ENCODE results near the gene CCDC40. TPM values are rescaled to one million over a fixed set of nuclear protein-coding genes. Genes with fewer than 3 reads are reported as not detected.
A peak's percentile ranks its signal among the peaks of the same experiment; 100 is the strongest.

Gene CCDC40
- total and polyA plus RNA-seq, 4 donors = 6.9 to 34.6 (median 22.2) TPM

- no peak overlapping the region for H3K4me3 ChIP-seq (ENCODE audit: low read depth, low read length)
- H3K27ac ChIP-seq (ENCODE audit: low read depth, low read length) = peak overlapping the region; percentile 22
- DNase-seq (ENCODE audit: low read depth in 4 of 6, low spot score in 6 of 6) = peak in 5 of 6 donors; percentile 60 to 94 (median 66)
These were observed 35.3 kb upstream of the CCDC40 start for GRCh38 chr17:80000981-80001775.

GRCh38 chr17:80002070-80002641 is 34.3 kb upstream of the CCDC40 start:
- peak in 1 of 6 donors; percentile 73 for DNase-seq (ENCODE audit: low read depth in 4 of 6, low spot score in 6 of 6)
- H3K4me3 ChIP-seq (ENCODE audit: low read depth, low read length) = no peak overlapping the region
- H3K27me3 ChIP-seq (ENCODE audit: control insufficient read depth, insufficient read depth, low read length) = no peaks in the 10 kb centered on the region
- peaks cover 42% of the 10 kb centered on the region for H3K36me3 ChIP-seq (ENCODE audit: control insufficient read depth, insufficient read depth, low read length)
- H3K9me3 ChIP-seq (ENCODE audit: control insufficient read depth, insufficient read depth, low read length) = no peaks in the 10 kb centered on the region
- 65% methylated on average over 23 of the region's 26 CpGs for WGBS (ENCODE audit: insufficient coverage)
- no peak overlapping the region for H3K27ac ChIP-seq (ENCODE audit: low read depth, low read length)
- peaks cover 41% of the 10 kb centered on the region for H3K4me1 ChIP-seq (ENCODE audit: control insufficient read depth, insufficient read depth, low read length)

More at GRCh38 chr17:80000981-80001775, 35.3 kb upstream of the CCDC40 start:
- no peaks in the 10 kb centered on the region for H3K27me3 ChIP-seq (ENCODE audit: control insufficient read depth, insufficient read depth, low read length)
- no peaks in the 10 kb centered on the region for H3K9me3 ChIP-seq (ENCODE audit: control insufficient read depth, insufficient read depth, low read length)
- H3K36me3 ChIP-seq (ENCODE audit: control insufficient read depth, insufficient read depth, low read length) = peaks cover 38% of the 10 kb centered on the region
- H3K4me1 ChIP-seq (ENCODE audit: control insufficient read depth, insufficient read depth, low read length) = peaks cover 38% of the 10 kb centered on the region
- 54% methylated on average over 10 of the region's 29 CpGs for WGBS (ENCODE audit: insufficient coverage)

- Histone ChIP-seq H3K9me3 (ENCODE audit: control insufficient read depth, insufficient read depth, low read length) (no peaks in the 10 kb centered on the region), H3K4me1 (ENCODE audit: control insufficient read depth, insufficient read depth, low read length) (peaks cover 41% of the 10 kb centered on the region), H3K27ac (ENCODE audit: low read depth, low read length) (no peak overlapping the region), H3K27me3 (ENCODE audit: control insufficient read depth, insufficient read depth, low read length) (no peaks in the 10 kb centered on the region), H3K4me3 (ENCODE audit: low read depth, low read length) (no peak overlapping the region), H3K36me3 (ENCODE audit: control insufficient read depth, insufficient read depth, low read length) (peaks cover 49% of the 10 kb centered on the region)
- WGBS (ENCODE audit: insufficient coverage) = 97% methylated on average over 28 of the region's 30 CpGs
- DNase-seq (ENCODE audit: low read depth in 4 of 6, low spot score in 6 of 6) = no peak
These were observed 33.6 kb upstream of the CCDC40 start for GRCh38 chr17:80002690-80003490.

GRCh38 chr17:80003969-80004368 is 32.5 kb upstream of the CCDC40 start:
- H3K36me3 ChIP-seq (ENCODE audit: control insufficient read depth, insufficient read depth, low read length) = peaks cover 59% of the 10 kb centered on the region
- no peak overlapping the region for H3K27ac ChIP-seq (ENCODE audit: low read depth, low read length)
- no peaks in the 10 kb centered on the region for H3K27me3 ChIP-seq (ENCODE audit: control insufficient read depth, insufficient read depth, low read length)
- no peak overlapping the region for H3K4me3 ChIP-seq (ENCODE audit: low read depth, low read length)
- no peaks in the 10 kb centered on the region for H3K9me3 ChIP-seq (ENCODE audit: control insufficient read depth, insufficient read depth, low read length)
- DNase-seq (ENCODE audit: low read depth in 4 of 6, low spot score in 6 of 6) = no peak
- peaks cover 46% of the 10 kb centered on the region for H3K4me1 ChIP-seq (ENCODE audit: control insufficient read depth, insufficient read depth, low read length)
- 97% methylated on average over 9 of the region's 15 CpGs for WGBS (ENCODE audit: insufficient coverage)

GRCh38 chr17:80005360-80006338 is 30.8 kb upstream of the CCDC40 start:
- H3K27ac ChIP-seq (ENCODE audit: low read depth, low read length) = no peak overlapping the region

GRCh38 chr17:80006339-80006720 is 30.1 kb upstream of the CCDC40 start:
- Histone ChIP-seq H3K27me3 (ENCODE audit: control insufficient read depth, insufficient read depth, low read length) (no peaks in the 10 kb centered on the region), H3K4me1 (ENCODE audit: control insufficient read depth, insufficient read depth, low read length) (peaks cover 34% of the 10 kb centered on the region), H3K4me3 (ENCODE audit: low read depth, low read length) (no peak overlapping the region), H3K27ac (ENCODE audit: low read depth, low read length) (no peak overlapping the region), H3K36me3 (ENCODE audit: control insufficient read depth, insufficient read depth, low read length) (peaks cover 78% of the 10 kb centered on the region), H3K9me3 (ENCODE audit: control insufficient read depth, insufficient read depth, low read length) (no peaks in the 10 kb centered on the region)
- no peak for DNase-seq (ENCODE audit: low read depth in 4 of 6, low spot score in 6 of 6)
- WGBS (ENCODE audit: insufficient coverage) = 43% methylated on average over 8 of the region's 8 CpGs

More at GRCh38 chr17:80005360-80006338, 30.8 kb upstream of the CCDC40 start:
- Histone ChIP-seq H3K4me1 (ENCODE audit: control insufficient read depth, insufficient read depth, low read length) (peaks cover 41% of the 10 kb centered on the region), H3K9me3 (ENCODE audit: control insufficient read depth, insufficient read depth, low read length) (no peaks in the 10 kb centered on the region), H3K4me3 (ENCODE audit: low read depth, low read length) (no peak overlapping the region), H3K27me3 (ENCODE audit: control insufficient read depth, insufficient read depth, low read length) (no peaks in the 10 kb centered on the region), H3K36me3 (ENCODE audit: control insufficient read depth, insufficient read depth, low read length) (peaks cover 76% of the 10 kb centered on the region)
- 54% methylated on average over 34 of the region's 37 CpGs for WGBS (ENCODE audit: insufficient coverage)
- DNase-seq (ENCODE audit: low read depth in 4 of 6, low spot score in 6 of 6) = peak in 1 of 6 donors; percentile 64

GRCh38 chr17:80006811-80007752 is 29.4 kb upstream of the CCDC40 start:
- H3K4me1 ChIP-seq (ENCODE audit: control insufficient read depth, insufficient read depth, low read length) = peaks cover 26% of the 10 kb centered on the region
- DNase-seq (ENCODE audit: low read depth in 4 of 6, low spot score in 6 of 6) = no peak
- no peaks in the 10 kb centered on the region for H3K9me3 ChIP-seq (ENCODE audit: control insufficient read depth, insufficient read depth, low read length)
- H3K27me3 ChIP-seq (ENCODE audit: control insufficient read depth, insufficient read depth, low read length) = no peaks in the 10 kb centered on the region
- 93% methylated on average over 24 of the region's 30 CpGs for WGBS (ENCODE audit: insufficient coverage)
- peaks cover 82% of the 10 kb centered on the region for H3K36me3 ChIP-seq (ENCODE audit: control insufficient read depth, insufficient read depth, low read length)
- no peak overlapping the region for H3K27ac ChIP-seq (ENCODE audit: low read depth, low read length)
- no peak overlapping the region for H3K4me3 ChIP-seq (ENCODE audit: low read depth, low read length)

GRCh38 chr17:80007939-80008338 is 28.5 kb upstream of the CCDC40 start:
- peaks cover 82% of the 10 kb centered on the region for H3K36me3 ChIP-seq (ENCODE audit: control insufficient read depth, insufficient read depth, low read length)
- WGBS (ENCODE audit: insufficient coverage) = 82% methylated on average over 6 of the region's 10 CpGs

More at GRCh38 chr17:80007939-80008338, 28.5 kb upstream of the CCDC40 start:
- H3K27me3 ChIP-seq (ENCODE audit: control insufficient read depth, insufficient read depth, low read length) = no peaks in the 10 kb centered on the region
- no peak for DNase-seq (ENCODE audit: low read depth in 4 of 6, low spot score in 6 of 6)
- H3K4me3 ChIP-seq (ENCODE audit: low read depth, low read length) = no peak overlapping the region
- peaks cover 18% of the 10 kb centered on the region for H3K4me1 ChIP-seq (ENCODE audit: control insufficient read depth, insufficient read depth, low read length)
- H3K27ac ChIP-seq (ENCODE audit: low read depth, low read length) = no peak overlapping the region
- H3K9me3 ChIP-seq (ENCODE audit: control insufficient read depth, insufficient read depth, low read length) = no peaks in the 10 kb centered on the region
